OCI-LY1 (cell line): Measurements from ENCODE around the gene HGS.

Experiments used
- H2AFZ ChIP-seq: fragments of 200-600 bp; sonication (generic), shearing (Covaris generic); 2 replicates; pipeline ENCODE4 v1.6.0; 2014; ENCODE audit warnings: antibody characterized with exemption, mild to moderate bottlenecking, low read length
- H3F3A ChIP-seq: fragments of 200-600 bp; sonication (generic), shearing (Covaris generic); 2 replicates; pipeline ENCODE4 v1.6.0; 2014; ENCODE audit warnings: mild to moderate bottlenecking, antibody characterized with exemption, low read length, moderate library complexity; ENCODE audit not compliant: insufficient read depth
- H3K27ac ChIP-seq: fragments of 200-600 bp; sonication (generic); 2 replicates; pipeline ENCODE4 v1.5.1; 2014; ENCODE audit warnings: low read length, mixed run types, mild to moderate bottlenecking, low read depth; ENCODE audit not compliant: poor library complexity, severe bottlenecking
- H3K27me3 ChIP-seq: fragments of 200-600 bp; sonication (generic); 2 replicates; pipeline ENCODE4 v1.6.0; 2014; ENCODE audit warnings: antibody characterized with exemption, mild to moderate bottlenecking, low read length, moderate library complexity; ENCODE audit not compliant: insufficient read depth
- H3K36me3 ChIP-seq: fragments of 200-600 bp; sonication (generic); 2 replicates; pipeline ENCODE4 v1.6.1; 2014; ENCODE audit warnings: mild to moderate bottlenecking, antibody characterized with exemption, low read length, moderate library complexity, mixed read lengths; ENCODE audit not compliant: insufficient read depth
- H3K4me1 ChIP-seq: fragments of 200-600 bp; sonication (generic); 2 replicates; pipeline ENCODE4 v1.5.1; 2014; ENCODE audit warnings: mild to moderate bottlenecking, low read length, moderate library complexity; ENCODE audit not compliant: insufficient read depth, severe bottlenecking
- H3K4me2 ChIP-seq: fragments of 200-600 bp; sonication (generic), shearing (Covaris generic); 2 replicates; pipeline ENCODE4 v1.6.1; 2014; ENCODE audit warnings: low read length
- H3K4me3 ChIP-seq: fragments of 200-600 bp; sonication (generic); 2 replicates; pipeline ENCODE4 v1.5.1; 2014; ENCODE audit warnings: low read length, low read depth, mild to moderate bottlenecking, mixed read lengths; ENCODE audit not compliant: poor library complexity, severe bottlenecking
- H3K79me2 ChIP-seq: fragments of 200-600 bp; shearing (Covaris generic); 2 replicates; pipeline ENCODE4 v1.6.1; 2016; ENCODE audit warnings: mixed run types, low read length, mixed read lengths; ENCODE audit not compliant: insufficient read depth
- H3K9ac ChIP-seq: fragments of 200-600 bp; sonication (generic), shearing (Covaris generic); 2 replicates; pipeline ENCODE4 v1.6.1; 2014; ENCODE audit warnings: mild to moderate bottlenecking, low read length, mixed read lengths
- H3K9me2 ChIP-seq: fragments of 200-600 bp; sonication (generic), shearing (Covaris generic); 2 replicates; pipeline ENCODE4 v1.6.1; 2014; ENCODE audit warnings: low read depth, mild to moderate bottlenecking, low read length, mixed read lengths
- H3K9me3 ChIP-seq: fragments of 200-600 bp; shearing (Covaris generic); 2 replicates; pipeline ENCODE4 v1.6.1; 2014; ENCODE audit warnings: low read length, mixed read lengths
- H4K20me1 ChIP-seq: fragments of 200-600 bp; sonication (generic), shearing (Covaris generic); 2 replicates; pipeline ENCODE4 v1.6.0; 2016; ENCODE audit warnings: mild to moderate bottlenecking, low read length; ENCODE audit not compliant: insufficient read depth
- CTCF ChIP-seq: fragments of 200-600 bp; sonication (generic), shearing (Covaris generic); IDR thresholded peaks from 2 replicates; pipeline ENCODE4 v1.5.1; 2017; ENCODE audit warnings: mild to moderate bottlenecking, antibody characterized with exemption, low read length, moderate library complexity, mixed read lengths
- EZH2 ChIP-seq: fragments of 200-600 bp; sonication (generic), shearing (Covaris generic); IDR thresholded peaks from 2 replicates; pipeline ENCODE4 v1.8.0; 2017; ENCODE audit warnings: borderline replicate concordance, mixed run types, mild to moderate bottlenecking, antibody characterized with exemption, low read length, moderate library complexity, mixed read lengths

The HGS gene

GRCh38 chr17:81706232-81706611 lies 22.4 kb downstream of the HGS start:
- no peaks in the 10 kb centered on the region for H4K20me1 ChIP-seq
- no peaks in the 10 kb centered on the region for H3K9me3 ChIP-seq
- no peak for TF ChIP-seq EZH2
- TF ChIP-seq CTCF, result no peak
- H2AFZ ChIP-seq, result no peak overlapping the region
- 0 out of 2 replicates have a peak, but pooled peaks cover 4% of the 10 kb centered on the region for H3F3A ChIP-seq
- peaks cover 65% of the 10 kb centered on the region for H3K36me3 ChIP-seq
- H3K9me2 ChIP-seq, result no peaks in the 10 kb centered on the region
- no peak overlapping the region for H3K4me3 ChIP-seq
- H3K4me1 ChIP-seq, result peaks cover 37% of the 10 kb centered on the region
- H3K27ac ChIP-seq, result no peak overlapping the region
- no peaks in the 10 kb centered on the region for H3K27me3 ChIP-seq
- peaks cover 28% of the 10 kb centered on the region for H3K79me2 ChIP-seq
- no peak overlapping the region for H3K9ac ChIP-seq
- H3K4me2 ChIP-seq, result no peak overlapping the region

GRCh38 chr17:81706757-81707624 lies 23.2 kb downstream of the HGS start:
- Histone ChIP-seq H2AFZ (no peak overlapping the region), H3K27me3 (no peaks in the 10 kb centered on the region), H3K27ac (no peak overlapping the region), H3K4me2 (no peak overlapping the region), H3K4me1 (peaks cover 37% of the 10 kb centered on the region), H3K9ac (no peak overlapping the region), H3K9me3 (no peaks in the 10 kb centered on the region), H4K20me1 (no peaks in the 10 kb centered on the region), H3F3A (0 out of 2 replicates have a peak, but pooled peaks cover 4% of the 10 kb centered on the region), H3K79me2 (peaks cover 20% of the 10 kb centered on the region), H3K4me3 (no peak overlapping the region), H3K9me2 (no peaks in the 10 kb centered on the region), H3K36me3 (peaks cover 57% of the 10 kb centered on the region)
- TF ChIP-seq EZH2 (no peak), CTCF (no peak; the same call in 1 of the 2 replicates)

GRCh38 chr17:81707725-81708646 lies 24.2 kb downstream of the HGS start:
- H3K4me2 ChIP-seq, result no peak overlapping the region
- H3K9me2 ChIP-seq, result no peaks in the 10 kb centered on the region
- peaks cover 11% of the 10 kb centered on the region for H3K79me2 ChIP-seq
- no peak overlapping the region for H2AFZ ChIP-seq
- H4K20me1 ChIP-seq, result no peaks in the 10 kb centered on the region
- no peak overlapping the region for H3K27ac ChIP-seq
- H3K4me1 ChIP-seq, result peaks cover 36% of the 10 kb centered on the region
- H3K27me3 ChIP-seq, result no peaks in the 10 kb centered on the region
- no peak overlapping the region for H3K4me3 ChIP-seq
- H3F3A ChIP-seq, result 0 out of 2 replicates have a peak, but pooled peaks cover 4% of the 10 kb centered on the region
- H3K9ac ChIP-seq, result no peak overlapping the region
- H3K36me3 ChIP-seq, result peaks cover 48% of the 10 kb centered on the region
- TF ChIP-seq CTCF, result no peak
- TF ChIP-seq EZH2, result no peak
- H3K9me3 ChIP-seq, result no peaks in the 10 kb centered on the region
